Psoas muscle (tissue), 8 donors: ENCODE measurements around the gene ARFGEF3. TPM values are rescaled to one million over a fixed set of nuclear protein-coding genes. Genes with fewer than 3 reads are reported as not detected.
"Not testable (repeated sequence)": the region's sequence is repeated elsewhere in the genome, so short reads cannot be mapped to it uniquely, and the experiment has no call there.

Source experiments
- ATAC-seq, 4 donors: fragments of 200-7000 bp; cut with Tn5 transposase; one replicate each; pipeline ENCODE4 v1.9.1; 2020; ENCODE audit warnings: moderate library complexity in 3 of 4, mild to moderate bottlenecking in 2 of 4
- DNase-seq, 2 donors: peaks; one replicate each; pipeline ENCODE4 v3.0.0-alpha.2; 2020
- H3K27ac ChIP-seq: fragments of 200-600 bp; one replicate; pipeline ENCODE4 v1.8.0; 2022
- H3K27me3 ChIP-seq, 3 donors: fragments of 200-600 bp in 1 of 3; one replicate each; pipeline versions ENCODE4 v1.6.1 to v1.8.0; 2013 to 2022; ENCODE audit warnings: low read length in 2 of 3, mild to moderate bottlenecking in 2 of 3, moderate library complexity in 1 of 3; ENCODE audit not compliant: insufficient read depth in 3 of 3
- H3K36me3 ChIP-seq, 2 donors: fragments of 200-600 bp in 1 of 2; one replicate each; pipeline versions ENCODE4 v1.6.1 to v1.8.0; 2013 to 2022; ENCODE audit warnings: low read depth in 1 of 2, mild to moderate bottlenecking in 1 of 2, moderate library complexity in 1 of 2; ENCODE audit not compliant: insufficient read depth in 1 of 2
- H3K4me1 ChIP-seq: fragments of 200-600 bp; one replicate; pipeline ENCODE4 v1.8.0; 2022
- H3K4me3 ChIP-seq: fragments of 200-600 bp; one replicate; pipeline ENCODE4 v1.8.0; 2022; ENCODE audit warnings: mild to moderate bottlenecking
- H3K9me3 ChIP-seq: fragments of 200-600 bp; one replicate; pipeline ENCODE4 v1.8.0; 2022
- CTCF ChIP-seq: fragments of 200-600 bp; IDR thresholded peaks from one replicate; pipeline ENCODE4 v1.8.0; 2022; ENCODE audit warnings: antibody characterized with exemption
- WGBS, 3 donors: extraction: QIAGEN DNeasy Blood & Tissue Kit; methylation state at CpG; one replicate each; pipeline versions ENCODE4 v1.1.6 to v1.1.7; 2013; 5-methylcytosine and 5-hydroxymethylcytosine counted together
- intact Hi-C, 2 donors: fragments of 100-400 bp; cut with DNase I; formaldehyde crosslinking; loops; one replicate each; pipeline versions ENCODE4 v1.11.0 to v1.14.2; 2022
- polyA plus RNA-seq, 3 donors: library from polyadenylated mRNA; stranded (reverse); fragments of 200-250 nt; gene quantifications; one replicate each; pipeline ENCODE4 v1.2.3, GENCODE V29; 2013
- total RNA-seq, 4 donors: library from RNA; stranded (reverse); fragmentation: NEBNext Ultra II Directional in 2 of 4; extraction: Animal tissue kit (Norgen Biotek cat#: 25700) in 2 of 4; gene quantifications; one replicate each; pipeline versions ENCODE4 v1.2.1 to v1.2.4, GENCODE V29; 2021 to 2023
- donor health status: healthy with polysubstance abuse.
- donor health status: DM: no; HTN: no; CAD: no; lungs with moderate emphysema.
- donor health status: Bipolar disorder and iron deficiency.
- donor health status: healthy.
- donor health status: DM: yes; HTN: yes; CAD: no.
- donor health status: DM: no; HTN: no; CAD: no.
- donor health status: DM: no; HTN: no; CAD: no.
- donor health status: DM: yes; HTN: yes; CAD: no.

ARFGEF3 gene
- total and polyA plus RNA-seq, 7 donors = 0.20 to 18.4 (median 0.38) TPM

DNA sequence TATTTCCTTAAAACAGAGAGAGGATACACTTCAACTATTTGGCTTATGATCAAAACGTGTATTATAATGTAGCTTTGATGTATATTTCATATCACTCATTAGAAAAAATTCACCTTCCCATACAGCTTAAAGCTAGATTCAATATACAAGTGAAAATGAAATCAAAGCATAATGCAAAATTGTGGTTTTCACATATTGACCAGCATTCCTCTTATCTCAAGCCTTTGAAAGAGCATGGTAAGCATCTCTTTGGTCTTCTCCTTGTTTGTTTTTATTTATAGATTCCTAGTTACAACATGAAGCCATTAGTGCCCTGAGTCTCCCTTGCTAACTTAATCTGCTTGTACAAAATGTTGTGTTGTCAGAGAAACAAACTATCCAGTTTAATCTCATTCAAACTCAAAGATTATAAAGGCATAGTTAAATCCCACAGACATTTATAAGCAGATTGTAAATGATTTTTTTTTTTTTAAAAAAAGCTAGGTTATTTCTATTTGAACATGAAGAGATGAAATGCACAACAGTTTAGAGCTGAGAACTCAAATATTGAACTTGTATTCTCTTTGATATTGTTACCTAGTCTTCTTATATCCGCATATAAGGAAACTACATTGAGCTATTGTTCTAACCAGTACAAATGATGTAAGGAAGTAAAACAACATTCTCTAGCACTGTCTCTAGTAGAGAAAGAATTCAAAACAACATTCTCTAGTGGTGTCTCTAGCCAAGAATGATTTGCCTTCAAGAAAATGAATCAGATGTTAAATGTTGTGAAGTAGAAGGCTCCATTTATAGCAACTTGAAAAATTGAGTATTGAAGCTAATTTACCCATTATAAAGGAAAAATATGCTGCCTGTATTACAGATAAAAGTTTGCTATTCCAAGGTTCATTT, 184.8 kb downstream of the ARFGEF3 start:
- no peaks in the 10 kb centered on the region for H3K4me1 ChIP-seq
- ATAC-seq (no peak), DNase-seq (no peak)
- no peaks in the 10 kb centered on the region for H3K36me3 ChIP-seq
- no peak overlapping the region for H3K4me3 ChIP-seq
- H3K9me3 ChIP-seq = no peaks in the 10 kb centered on the region
- 65 to 75% (median 72%) methylated on average over 2 of the region's 2 CpGs for WGBS, 3 donors
- intact Hi-C loops = no loop called here
- no peak overlapping the region for H3K27ac ChIP-seq
- TF ChIP-seq CTCF = no peak
- H3K27me3 ChIP-seq = no peaks in the 10 kb centered on the region

GRCh38 chr6:138347864-138348263, 186.1 kb downstream of the ARFGEF3 start:
- Histone ChIP-seq H3K27me3 (no peaks in the 10 kb centered on the region), H3K27ac (no peak overlapping the region), H3K4me3 (no peak overlapping the region), H3K4me1 (no peaks in the 10 kb centered on the region), H3K9me3 (no peaks in the 10 kb centered on the region), H3K36me3 (no peaks in the 10 kb centered on the region)
- TF ChIP-seq CTCF = no peak
- DNase-seq (no peak), ATAC-seq (no peak)
- intact Hi-C loops = no loop called here
- 53 to 63% (median 62%) methylated on average over 2 of the region's 2 CpGs for WGBS, 3 donors

DNA sequence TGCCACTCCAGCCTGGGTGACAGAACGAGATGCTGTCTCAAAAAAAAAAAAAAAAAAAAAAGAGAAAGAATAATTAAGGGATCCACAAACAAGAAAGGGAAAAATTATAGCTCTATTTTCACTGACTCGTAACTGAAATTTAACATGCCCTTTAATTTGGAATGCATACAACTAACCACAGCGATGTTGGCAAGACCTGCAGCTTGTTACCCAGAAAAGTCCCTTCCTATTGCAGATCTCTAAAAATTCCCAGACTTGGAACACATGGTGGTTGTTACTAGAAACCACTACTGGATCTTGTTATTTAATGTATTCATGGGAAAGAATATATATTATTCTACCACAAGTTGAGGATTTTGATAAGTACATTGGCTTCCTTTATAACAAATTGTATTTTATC, 188.2 kb downstream of the ARFGEF3 start:
- DNase-seq (no peak), ATAC-seq (no peak)
- no peak overlapping the region for H3K27ac ChIP-seq
- H3K4me1 ChIP-seq = no peaks in the 10 kb centered on the region
- no peaks in the 10 kb centered on the region for H3K36me3 ChIP-seq
- no peaks in the 10 kb centered on the region for H3K27me3 ChIP-seq
- H3K9me3 ChIP-seq = no peaks in the 10 kb centered on the region
- intact Hi-C loops = no loop called here
- H3K4me3 ChIP-seq = no peak overlapping the region
- 42 to 65% (median 54%) methylated on average over 3 of the region's 3 CpGs for WGBS, 3 donors
- TF ChIP-seq CTCF = no peak

GRCh38 chr6:138357928-138358327, 196.2 kb downstream of the ARFGEF3 start:
- Histone ChIP-seq H3K4me3 (no peak overlapping the region), H3K9me3 (no peaks in the 10 kb centered on the region), H3K4me1 (no peaks in the 10 kb centered on the region), H3K27me3 (peaks cover 0 to 5% (median 0%) of the 10 kb centered on the region in 3 donors), H3K36me3 (no peaks in the 10 kb centered on the region), H3K27ac (no peak overlapping the region)
- no peak for TF ChIP-seq CTCF
- intact Hi-C loops = no loop called here
- WGBS, 3 donors = 87 to 95% (median 91%) methylated on average over 1 of the region's 1 CpG
- DNase-seq = no peak
- ATAC-seq = no peak

- H3K27ac ChIP-seq, intact Hi-C loops, H3K4me1 ChIP-seq, DNase-seq, ATAC-seq, H3K4me3 ChIP-seq, H3K36me3 ChIP-seq, H3K27me3 ChIP-seq, H3K9me3 ChIP-seq: not testable (repeated sequence)
- WGBS, 3 donors = 91 to 95% (median 93%) methylated on average over 8 of the region's 8 CpGs
Measured at GRCh38 chr6:138368684-138369083, 206.9 kb downstream of the ARFGEF3 start.
